ENCODE data around the gene HPSE. TPM values are rescaled to one million over a fixed set of nuclear protein-coding genes. Genes with fewer than 3 reads are reported as not detected.
"Not testable (repeated sequence)": the region's sequence is repeated elsewhere in the genome, so short reads cannot be mapped to it uniquely, and the experiment has no call there.

The HPSE gene
- total RNA-seq, 1 donor from 2014 or later: 0.90 TPM

GRCh38 chr4:83335701-83336100 lies 1.1 kb upstream of the HPSE start:
- Mint-ChIP-seq H3K36me3 (ENCODE audit: low read depth) (no peaks in the 10 kb centered on the region), H3K9me3 (ENCODE audit: low read depth) (peaks cover 11% of the 10 kb centered on the region), H3K4me3 (ENCODE audit: unreplicated experiment) (peak overlapping the region; percentile 82), H3K27me3 (ENCODE audit: low read depth) (peaks cover 7% of the 10 kb centered on the region), H3K27ac (ENCODE audit: unreplicated experiment) (no peak overlapping the region), H3K4me1 (ENCODE audit: low read depth) (peaks cover 16% of the 10 kb centered on the region)
- TF ChIP-seq CTCF (IDR thresholded peaks at IDR 0.05): no peak
- DNase-seq (ENCODE audit: low spot score): no peak

GRCh38 chr4:83331956-83332355 lies 2.7 kb downstream of the HPSE start:
- Mint-ChIP-seq H3K27me3 (ENCODE audit: low read depth) (peaks cover 18% of the 10 kb centered on the region), H3K4me3 (ENCODE audit: unreplicated experiment) (no peak overlapping the region), H3K9me3 (ENCODE audit: low read depth) (no peaks in the 10 kb centered on the region), H3K4me1 (ENCODE audit: low read depth) (peaks cover 16% of the 10 kb centered on the region), H3K36me3 (ENCODE audit: low read depth) (no peaks in the 10 kb centered on the region), H3K27ac (ENCODE audit: unreplicated experiment) (no peak overlapping the region)
- DNase-seq (ENCODE audit: low spot score): no peak
- TF ChIP-seq CTCF (IDR thresholded peaks at IDR 0.05): no peak

GRCh38 chr4:83329521-83330110 lies 5.0 kb downstream of the HPSE start:
- H3K4me1 Mint-ChIP-seq (ENCODE audit: low read depth): peaks cover 6% of the 10 kb centered on the region
- DNase-seq (ENCODE audit: low spot score): no peak
- H3K36me3 Mint-ChIP-seq (ENCODE audit: low read depth): no peaks in the 10 kb centered on the region
- H3K4me3 Mint-ChIP-seq (ENCODE audit: unreplicated experiment): no peak overlapping the region
- H3K27ac Mint-ChIP-seq (ENCODE audit: unreplicated experiment): no peak overlapping the region
- H3K9me3 Mint-ChIP-seq (ENCODE audit: low read depth): no peaks in the 10 kb centered on the region
- TF ChIP-seq CTCF (IDR thresholded peaks at IDR 0.05): no peak
- H3K27me3 Mint-ChIP-seq (ENCODE audit: low read depth): peaks cover 20% of the 10 kb centered on the region

GRCh38 chr4:83328521-83329187 lies 6.0 kb downstream of the HPSE start:
- no peaks in the 10 kb centered on the region for H3K4me1 Mint-ChIP-seq (ENCODE audit: low read depth)
- H3K4me3 Mint-ChIP-seq (ENCODE audit: unreplicated experiment): no peak overlapping the region
- TF ChIP-seq CTCF (IDR thresholded peaks at IDR 0.05): peak; percentile 25
- no peaks in the 10 kb centered on the region for H3K9me3 Mint-ChIP-seq (ENCODE audit: low read depth)
- no peak for DNase-seq (ENCODE audit: low spot score)
- no peaks in the 10 kb centered on the region for H3K36me3 Mint-ChIP-seq (ENCODE audit: low read depth)
- H3K27ac Mint-ChIP-seq (ENCODE audit: unreplicated experiment): no peak overlapping the region
- H3K27me3 Mint-ChIP-seq (ENCODE audit: low read depth): peaks cover 23% of the 10 kb centered on the region

GRCh38 chr4:83326546-83326945 lies 8.1 kb downstream of the HPSE start:
- no peaks in the 10 kb centered on the region for H3K36me3 Mint-ChIP-seq (ENCODE audit: low read depth)
- H3K4me1 Mint-ChIP-seq (ENCODE audit: low read depth): no peaks in the 10 kb centered on the region
- no peaks in the 10 kb centered on the region for H3K9me3 Mint-ChIP-seq (ENCODE audit: low read depth)
- no peak overlapping the region for H3K27ac Mint-ChIP-seq (ENCODE audit: unreplicated experiment)
- no peak for DNase-seq (ENCODE audit: low spot score)
- TF ChIP-seq CTCF (IDR thresholded peaks at IDR 0.05): no peak
- no peak overlapping the region for H3K4me3 Mint-ChIP-seq (ENCODE audit: unreplicated experiment)
- peaks cover 29% of the 10 kb centered on the region for H3K27me3 Mint-ChIP-seq (ENCODE audit: low read depth)

GRCh38 chr4:83325306-83325705 lies 9.3 kb downstream of the HPSE start:
- not testable (repeated sequence) for H3K4me3 Mint-ChIP-seq (ENCODE audit: unreplicated experiment); H3K4me1 Mint-ChIP-seq (ENCODE audit: low read depth); H3K36me3 Mint-ChIP-seq (ENCODE audit: low read depth); DNase-seq (ENCODE audit: low spot score); H3K9me3 Mint-ChIP-seq (ENCODE audit: low read depth); H3K27ac Mint-ChIP-seq (ENCODE audit: unreplicated experiment)
- H3K27me3 Mint-ChIP-seq (ENCODE audit: low read depth): peaks cover 29% of the 10 kb centered on the region
